Activated CD4-positive, alpha-beta T cell treated with anti-CD3 and anti-CD28 coated beads, Interleukin-2, Interleukin-6, amounts not matched to agents 100 ng/mL and 50 ng/mL, durations not matched to agents 16 hours and 8 hours (primary cell): Measurements from ENCODE around the gene SLC25A30.

Experiments used
- DNase-seq: peaks from one replicate; pipeline ENCODE4 v3.0.0-alpha.2; 2020

SLC25A30 gene

GRCh38 chr13:45417790-45418534 is at the start of gene SLC25A30:
Gene SLC25A30, minus strand, starts transcription at chr13:45418373. Its CDS starts 6,948 bp downstream, at chr13:45411425.
- DNase-seq, result peak; percentile 94

- no peak for DNase-seq
Observed at GRCh38 chr13:45466359-45466758, 48.2 kb upstream of the SLC25A30 start.

GRCh38 chr13:45464687-45465453 is 46.7 kb upstream of the SLC25A30 start, which contains the start of gene COG3:
Gene COG3, plus strand, starts transcription at chr13:45464939. Its CDS starts 98 bp downstream, at chr13:45465037.
- DNase-seq, result peak; percentile 96

GRCh38 chr13:45464141-45464686 is 46.0 kb upstream of the SLC25A30 start:
- DNase-seq, result no peak

- no peak for DNase-seq
Observed at GRCh38 chr13:45456196-45456972, 38.2 kb upstream of the SLC25A30 start.

GRCh38 chr13:45454204-45454603 is 36.0 kb upstream of the SLC25A30 start:
- no peak for DNase-seq

GRCh38 chr13:45451282-45451681 is 33.1 kb upstream of the SLC25A30 start:
- no peak for DNase-seq

GRCh38 chr13:45448965-45449559 is 30.9 kb upstream of the SLC25A30 start:
- no peak for DNase-seq

- no peak for DNase-seq
Observed at GRCh38 chr13:45447050-45447661, 29.0 kb upstream of the SLC25A30 start.

GRCh38 chr13:45446181-45446580 is 28.0 kb upstream of the SLC25A30 start:
- DNase-seq, result no peak

- DNase-seq, result no peak
Observed at GRCh38 chr13:45445053-45445452, 26.9 kb upstream of the SLC25A30 start.

GRCh38 chr13:45441633-45442032 is 23.5 kb upstream of the SLC25A30 start:
- DNase-seq, result peak; percentile 62

- no peak for DNase-seq
Observed at GRCh38 chr13:45439781-45440462, 21.7 kb upstream of the SLC25A30 start.

- peak; percentile 48 for DNase-seq
Observed at GRCh38 chr13:45439008-45439407, 20.8 kb upstream of the SLC25A30 start.

GRCh38 chr13:45437947-45438346 is 19.8 kb upstream of the SLC25A30 start:
- no peak for DNase-seq

- DNase-seq, result no peak
Observed at GRCh38 chr13:45436953-45437352, 18.8 kb upstream of the SLC25A30 start.

- no peak for DNase-seq
Observed at GRCh38 chr13:45436332-45436731, 18.2 kb upstream of the SLC25A30 start.

GRCh38 chr13:45434556-45435371 is 16.6 kb upstream of the SLC25A30 start:
- DNase-seq, result no peak

GRCh38 chr13:45433381-45433790 is 15.2 kb upstream of the SLC25A30 start:
- DNase-seq, result no peak

- no peak for DNase-seq
Observed at GRCh38 chr13:45432737-45433380, 14.7 kb upstream of the SLC25A30 start.
